ENCODE data around the gene DIAPH1.

DIAPH1 gene

GRCh38 chr5:141609044-141609443 lies 9.8 kb downstream of the DIAPH1 start:
- no peak for DNase-seq

GRCh38 chr5:141608557-141608956 lies 10.2 kb downstream of the DIAPH1 start:
- DNase-seq = no peak

DNA sequence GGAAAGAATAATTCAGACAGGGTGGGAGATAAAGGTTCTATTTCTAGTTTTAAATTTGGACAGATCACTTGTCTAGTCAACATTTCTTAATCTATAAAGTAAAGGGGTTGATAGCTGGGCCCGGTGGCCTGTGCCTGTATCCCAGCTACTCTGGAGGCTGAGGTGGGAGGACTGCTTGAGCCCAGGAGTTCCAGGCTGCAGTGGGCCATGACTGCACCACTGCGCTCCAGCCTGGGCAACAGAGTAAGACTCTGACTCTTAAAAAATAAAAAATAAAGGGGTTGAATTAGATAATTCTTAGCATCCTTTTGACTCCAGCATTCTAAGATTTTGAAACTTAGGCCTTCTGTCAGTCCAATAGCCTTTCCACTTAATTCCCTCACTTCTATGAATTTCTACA lies 10.8 kb downstream of the DIAPH1 start:
- DNase-seq = no peak

DNA sequence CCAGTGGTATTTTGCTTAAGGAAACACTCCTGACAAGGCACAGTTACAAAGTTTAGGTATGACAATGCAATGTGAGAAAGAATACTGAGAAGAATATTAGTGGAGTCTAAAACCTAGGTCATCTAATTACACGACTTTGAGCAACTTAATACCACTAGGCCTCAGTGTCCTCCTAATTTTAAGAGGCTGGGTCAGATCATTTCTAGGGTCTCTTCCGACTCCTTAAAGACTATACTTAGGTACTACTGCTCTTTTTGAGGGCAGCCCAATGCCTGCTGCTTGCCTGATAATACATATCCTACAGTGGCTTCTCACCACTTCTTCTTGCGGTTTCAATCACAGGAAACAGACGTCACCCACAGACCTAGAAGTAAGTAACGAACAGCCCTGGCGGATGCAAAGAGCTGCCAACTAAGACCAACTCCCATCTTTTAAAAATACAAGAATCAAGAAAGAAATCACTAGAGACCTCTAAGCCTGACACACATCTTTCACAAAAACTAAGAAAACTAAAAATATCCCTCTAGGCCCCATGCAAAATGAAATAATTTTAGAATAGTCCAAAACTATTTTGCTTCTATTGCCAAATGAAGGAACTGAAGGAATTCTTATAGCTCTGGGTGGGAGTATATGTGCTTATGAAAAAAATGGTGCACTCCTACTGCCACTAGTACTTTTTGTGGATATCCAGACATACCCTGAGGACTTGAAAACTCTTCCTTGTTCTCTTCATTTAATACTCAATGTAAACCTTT lies 13.1 kb downstream of the DIAPH1 start:
- DNase-seq = peak; percentile 85 to 86

GRCh38 chr5:141603923-141604717 lies 14.7 kb downstream of the DIAPH1 start:
- peak; percentile 45 to 79 for DNase-seq

DNA sequence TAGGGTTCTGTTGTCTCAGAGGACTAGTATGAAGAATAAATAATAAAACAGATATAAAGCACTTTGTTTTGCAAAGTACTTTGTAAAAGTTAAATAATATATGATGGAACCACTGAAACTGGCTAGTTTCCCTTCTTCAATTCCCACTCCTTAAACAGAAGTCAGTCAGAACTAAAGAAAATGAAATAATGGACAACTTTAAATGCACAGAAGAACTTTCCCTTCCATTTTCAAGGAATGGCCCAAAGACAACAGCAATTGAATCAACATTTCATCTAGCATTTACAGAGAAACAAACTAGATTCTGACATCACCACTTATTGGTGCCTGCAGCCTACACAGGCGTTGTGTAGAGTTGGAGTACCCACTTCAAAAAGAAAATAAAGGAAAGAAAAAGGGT lies 16.2 kb downstream of the DIAPH1 start:
- no peak for DNase-seq

DNA sequence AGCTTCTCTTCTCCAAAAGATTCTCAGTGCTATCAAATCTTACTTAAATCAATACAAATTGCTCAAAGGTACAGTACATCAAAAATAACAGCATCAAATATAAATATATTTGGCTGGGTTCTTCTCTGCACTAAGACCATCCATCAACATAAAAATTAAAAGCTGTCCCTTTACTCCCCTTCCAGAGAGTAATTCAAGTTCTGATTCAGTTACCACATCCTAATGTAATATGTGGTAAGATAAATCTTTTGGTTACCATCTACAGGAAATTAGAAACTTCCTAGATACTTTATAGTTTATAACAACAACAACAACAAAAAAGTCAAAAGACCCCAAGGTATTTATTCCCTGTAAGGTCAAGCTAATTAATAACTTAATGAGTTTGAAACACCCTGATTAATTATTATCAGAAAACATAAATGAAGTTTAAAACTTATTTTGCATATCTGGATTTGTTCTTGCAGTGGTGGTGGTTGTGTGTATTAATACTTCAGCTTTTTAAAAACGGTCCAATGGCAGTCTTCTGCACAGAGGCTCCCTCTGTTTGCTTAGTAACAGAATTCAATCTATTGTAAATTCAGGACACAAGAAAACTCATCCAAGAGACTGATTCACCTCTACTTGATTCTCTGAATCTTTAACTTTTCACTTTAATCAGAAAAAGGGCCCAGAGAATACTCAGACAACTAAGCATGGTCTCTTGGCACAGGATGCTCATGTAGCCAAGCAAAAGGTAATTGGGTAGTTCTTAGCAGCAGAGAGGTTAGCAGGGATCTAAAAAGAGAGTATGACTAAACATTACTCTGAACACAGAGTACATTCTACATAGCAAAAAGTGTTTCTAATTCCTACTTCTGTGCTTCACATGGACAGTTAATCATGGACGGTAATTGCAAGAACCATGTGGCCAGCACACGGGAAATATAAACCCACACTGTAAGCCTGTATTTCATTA lies 20.1 kb downstream of the DIAPH1 start:
- no peak for DNase-seq

- no peak for DNase-seq
Measured at GRCh38 chr5:141597814-141598213, 21.0 kb downstream of the DIAPH1 start.

- no peak for DNase-seq
Measured at GRCh38 chr5:141597394-141597793, 21.4 kb downstream of the DIAPH1 start.

DNA sequence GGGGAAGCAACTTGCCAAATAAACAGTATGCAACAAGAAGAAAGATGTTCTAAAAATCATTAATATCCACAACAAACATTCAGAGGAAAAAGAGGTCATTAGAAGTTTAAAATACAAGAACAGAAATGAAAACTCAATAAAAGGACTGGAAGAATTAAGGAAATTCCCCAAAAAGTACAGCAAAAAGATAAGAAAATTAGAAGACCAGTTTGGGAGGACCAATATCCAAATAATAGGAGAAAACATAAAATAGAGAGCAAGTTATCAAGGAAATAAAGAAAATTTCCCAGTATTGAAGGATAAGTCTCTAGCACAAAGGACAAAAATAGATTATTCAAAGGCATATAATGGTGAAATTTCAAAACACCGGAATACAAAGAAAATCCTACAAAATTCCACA lies 21.9 kb downstream of the DIAPH1 start:
- no peak for DNase-seq

GRCh38 chr5:141590127-141590526 lies 28.7 kb downstream of the DIAPH1 start:
- no peak for DNase-seq

- no peak for DNase-seq
Measured at GRCh38 chr5:141586246-141586645, 32.6 kb downstream of the DIAPH1 start.

DNA sequence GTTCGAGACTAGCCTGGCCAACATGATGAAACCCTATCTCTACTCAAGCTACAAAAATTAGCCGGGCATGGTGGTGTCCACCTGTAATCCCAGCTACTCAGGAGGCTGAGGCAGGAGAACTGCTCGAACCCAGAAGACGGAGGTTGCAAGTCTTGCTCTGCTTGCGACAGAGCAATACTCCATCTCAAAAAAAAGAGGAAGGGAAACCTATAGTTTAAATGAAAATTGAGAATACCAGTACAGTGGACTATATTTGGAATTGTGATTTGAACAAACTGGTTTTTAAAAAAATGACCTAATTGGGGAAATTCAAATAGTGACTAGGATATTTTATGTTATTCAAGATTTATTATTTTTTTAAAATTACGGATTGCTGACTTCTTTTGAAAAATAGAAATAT lies 33.2 kb downstream of the DIAPH1 start:
- no peak for DNase-seq

GRCh38 chr5:141574122-141574510 lies 44.7 kb downstream of the DIAPH1 start:
- DNase-seq = no peak

GRCh38 chr5:141573489-141574121 lies 45.2 kb downstream of the DIAPH1 start:
- no peak for DNase-seq

DNA sequence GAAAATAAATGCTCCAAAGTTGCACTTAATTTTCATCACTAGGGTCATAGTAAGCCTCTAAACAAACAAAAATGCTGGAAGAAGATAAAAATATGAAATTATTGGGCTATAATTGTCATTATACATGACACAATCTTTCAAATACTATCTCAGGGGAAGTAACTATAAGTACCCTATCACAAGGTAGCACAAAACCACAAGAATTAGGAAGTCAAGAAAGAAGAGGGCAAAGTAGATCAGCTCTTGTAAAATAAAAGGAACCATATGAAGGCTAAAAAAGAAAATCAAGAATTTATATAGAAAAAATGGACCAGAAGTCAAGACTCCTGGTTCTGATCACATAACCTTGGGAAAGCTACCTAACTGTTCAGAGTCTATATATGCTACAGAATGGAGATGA lies 48.1 kb downstream of the DIAPH1 start:
- DNase-seq = no peak

- peak in 1 of 2 donors; percentile 36 for DNase-seq
Measured at GRCh38 chr5:141567513-141568117, 51.2 kb downstream of the DIAPH1 start.

DNA sequence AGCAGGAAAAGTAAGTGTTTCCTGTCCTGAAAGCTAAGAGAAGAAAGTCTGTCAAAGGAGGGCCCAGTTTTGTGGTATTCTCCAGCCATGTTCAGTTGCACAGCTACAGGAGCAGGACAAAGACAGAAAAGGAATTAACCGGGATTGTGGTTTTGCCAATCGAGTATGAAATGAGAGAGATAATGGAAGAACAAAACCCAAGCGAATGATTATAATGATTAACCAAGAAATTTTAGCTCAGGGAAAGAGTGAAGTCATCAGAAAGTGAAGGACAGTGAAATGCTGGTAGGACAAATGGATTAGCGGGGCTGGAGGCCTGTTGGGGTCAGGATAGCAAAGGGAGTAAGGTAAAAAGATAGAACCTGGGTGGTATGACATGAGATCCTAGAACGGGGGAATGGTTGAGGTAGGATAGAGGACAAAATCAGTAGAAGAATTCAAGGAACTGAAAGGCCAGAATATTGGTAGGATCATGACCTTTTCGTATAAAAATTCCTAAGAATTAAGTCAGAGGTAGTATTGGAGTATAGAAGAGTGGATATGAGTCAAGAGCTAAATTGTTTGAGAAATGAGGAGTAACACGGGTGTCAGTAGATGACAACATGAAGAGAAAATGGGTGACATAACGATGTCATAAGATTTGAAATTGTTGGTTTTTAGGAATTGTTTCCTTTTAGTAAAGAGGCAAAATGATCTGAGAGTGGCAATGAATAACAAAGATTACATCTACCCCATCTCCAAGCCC lies 52.8 kb downstream of the DIAPH1 start:
- DNase-seq = no peak

- DNase-seq = peak; percentile 75 to 92
Measured at GRCh38 chr5:141564216-141564692, 54.5 kb downstream of the DIAPH1 start.

GRCh38 chr5:141560725-141561483 lies 57.9 kb downstream of the DIAPH1 start:
- DNase-seq = no peak

GRCh38 chr5:141560151-141560550 lies 58.6 kb downstream of the DIAPH1 start:
- no peak for DNase-seq

Measured in CD4-positive, alpha-beta T cell treated with Interleukin-1 beta for 1 hour (primary cell).